SHP77 (cell line): ENCODE measurements around the gene DDX39B.
"Not testable (repeated sequence)": the region's sequence is repeated elsewhere in the genome, so short reads cannot be mapped to it uniquely, and the experiment has no call there.

Experiments used
- DNase-seq, 2 experiments: peaks; one replicate each; lab custom pipeline; 2025; lab: John Stamatoyannopoulos, UW

Gene DDX39B

GRCh38 chr6:31575952-31576685, 34.3 kb upstream of the DDX39B start:
- no peak for DNase-seq

GRCh38 chr6:31575335-31575901, 33.6 kb upstream of the DDX39B start, which contains the start of gene TNF:
TNF (plus strand) TSS chr6:31575565; CDS start chr6:31575742, 177 bp downstream.
- DNase-seq = no peak

GRCh38 chr6:31574106-31575061, 32.6 kb upstream of the DDX39B start:
- no peak for DNase-seq

GRCh38 chr6:31573239-31574105, 31.7 kb upstream of the DDX39B start:
- no peak for DNase-seq

- DNase-seq = no peak
Measured at GRCh38 chr6:31572041-31572911, 30.5 kb upstream of the DDX39B start, which contains the start of gene LTA. LTA (plus strand) TSS chr6:31572289; CDS start chr6:31572743, 454 bp downstream.

- no peak for DNase-seq
Measured at GRCh38 chr6:31569861-31570536, 28.2 kb upstream of the DDX39B start.

GRCh38 chr6:31568537-31568961, 26.7 kb upstream of the DDX39B start:
- no peak for DNase-seq

GRCh38 chr6:31567531-31568370, 25.9 kb upstream of the DDX39B start:
- no peak for DNase-seq

- DNase-seq = no peak
Measured at GRCh38 chr6:31560697-31561058, 18.9 kb upstream of the DDX39B start.

- DNase-seq = no peak
Measured at GRCh38 chr6:31559958-31560696, 18.3 kb upstream of the DDX39B start.

- no peak for DNase-seq
Measured at GRCh38 chr6:31559606-31559957, 17.8 kb upstream of the DDX39B start.

GRCh38 chr6:31558631-31559500, 17.1 kb upstream of the DDX39B start:
- no peak for DNase-seq

GRCh38 chr6:31558318-31558625, 16.5 kb upstream of the DDX39B start:
- DNase-seq = no peak

GRCh38 chr6:31557443-31558317, 15.9 kb upstream of the DDX39B start:
- no peak for DNase-seq

GRCh38 chr6:31556307-31556706, 14.5 kb upstream of the DDX39B start:
- DNase-seq = no peak

GRCh38 chr6:31551371-31551770, 9.6 kb upstream of the DDX39B start:
- not testable (repeated sequence) for DNase-seq

- no peak for DNase-seq
Measured at GRCh38 chr6:31548544-31548873, 6.7 kb upstream of the DDX39B start.
